Heart left ventricle (tissue), 13 donors: ENCODE measurements around the gene CNTNAP4.

ENCODE experiments used
- CTCF ChIP-seq, 12 donors: fragments of 200-600 bp; sonication (generic) in 4 of 12; IDR thresholded peaks; one replicate each; pipeline versions ENCODE4 v1.5.0 to v1.8.0; 2018 to 2022; ENCODE audit warnings: antibody characterized with exemption in 12 of 12, mild to moderate bottlenecking in 5 of 12
- POLR2A ChIP-seq, 2 donors: fragments of 450-650 bp; IDR thresholded peaks; one replicate each; pipeline ENCODE4 v1.6.1; 2017; ENCODE audit warnings: antibody characterized with exemption in 2 of 2, mild to moderate bottlenecking in 2 of 2, moderate library complexity in 2 of 2
- donor health status: ischemic (EF 13 %, LVEDD 7.1; RV severe dilation, severe dysfunction).
- donor health status: DM: no; HTN: yes; CAD: no.
- donor health status: DM: no; HTN: no; CAD: no.
- donor health status: ischemic (EF 25% LVEDD 6.9; RV normal size, moderate dysfunction).
- donor health status: ischemic (EF 25% LVEDD 5.7; RV mildly dilated, moderate dysfunction).
- donor health status: ischemic (EF 35%, LVEDD 5.7; RV mildly dilated, moderate dysfunction).
- donor health status: nonischemic (EF 11% LVEDD 7.7; RV severe dilation, severe dysfunction).
- donor health status: DM: yes; HTN: yes; CAD: no.
- donor health status: PGD.
- donor health status: ischemic (EF 29% LVEDD 5.4; RV normal size, mild dysfunction).
- donor health status: nonischemic (EF 23%, LVEDD 6.1; RV moderate dilation, normal function).

GRCh38 chr16:76311260-76311659 is 34.1 kb downstream of the CNTNAP4 start:
- no peak for TF ChIP-seq CTCF (IDR thresholded peaks at IDR 0.05)
- no peak for TF ChIP-seq POLR2A (IDR thresholded peaks at IDR 0.05)
